Panc1 (cell line): Measurements from ENCODE around the gene CAPN9. TPM values are rescaled to one million over a fixed set of nuclear protein-coding genes. Genes with fewer than 3 reads are reported as not detected.

Experiments
- ATAC-seq: fragments of 200-7000 bp; cut with Tn5 transposase; 2 replicates; pipeline ENCODE4 v1.9.1; 2020; ENCODE audit warnings: mild to moderate bottlenecking, moderate library complexity
- BruUV-seq: library from RNA; stranded (reverse); fragments of 400-500 nt; replicated peaks from 2 replicates; lab custom pipeline; 2021; lab: Mats Ljungman, UMichigan
- CTCF ChIA-PET: fragments of 300-600 bp; sonication (Branson Sonifier 250); formaldehyde crosslinking; loops from one replicate; lab custom pipeline; 2022; ENCODE audit warnings: antibody characterized with exemption; lab: Charles Lee
- POLR2A ChIA-PET: fragments of 300-600 bp; sonication (Branson Sonifier 250); formaldehyde crosslinking; loops from one replicate; lab custom pipeline; 2022; ENCODE audit warnings: antibody characterized with exemption; lab: Charles Lee
- DNase-seq: peaks from one replicate; pipeline ENCODE4 v3.0.0-alpha.2; 2010; ENCODE audit warnings: low read depth, low spot score
- H3K27ac ChIP-seq: 2 replicates; pipeline ENCODE4 v1.5.1; 2011; ENCODE audit warnings: mild to moderate bottlenecking, low read length, inconsistent platforms
- H3K27me3 ChIP-seq: fragments of 200-500 bp; sonication (Bioruptor generic); 2 replicates; pipeline ENCODE4 v1.6.0; 2014; ENCODE audit warnings: low read length, inconsistent platforms; ENCODE audit not compliant: control insufficient read depth, insufficient read depth
- H3K36me3 ChIP-seq: fragments of 200-500 bp; sonication (Bioruptor generic); 2 replicates; pipeline ENCODE4 v1.5.1; 2014; ENCODE audit warnings: inconsistent platforms, mild to moderate bottlenecking, low read length, moderate library complexity; ENCODE audit not compliant: control insufficient read depth, insufficient read depth
- H3K4me1 ChIP-seq: 2 replicates; pipeline ENCODE4 v1.5.1; 2011; ENCODE audit warnings: inconsistent platforms, mild to moderate bottlenecking, low read length, moderate library complexity; ENCODE audit not compliant: control insufficient read depth, insufficient read depth
- H3K4me3 ChIP-seq, 2 experiments: 2 replicates each; pipeline ENCODE4 v1.5.1; 2011 to 2012; ENCODE audit warnings: low read depth in 2 of 2, low read length in 2 of 2, mild to moderate bottlenecking in 2 of 2, inconsistent platforms in 1 of 2, moderate library complexity in 1 of 2
- H3K9me3 ChIP-seq: fragments of 200-500 bp; sonication (Bioruptor generic); 2 replicates; pipeline ENCODE4 v1.5.1; 2014; ENCODE audit warnings: low read depth, mild to moderate bottlenecking, inconsistent platforms, low read length, moderate library complexity; ENCODE audit not compliant: control insufficient read depth, insufficient read depth
- CTCF ChIP-seq: fragments of 450-650 bp; IDR thresholded peaks from 2 replicates; pipeline ENCODE4 v1.5.1; 2017; ENCODE audit warnings: mild to moderate bottlenecking
- POLR2AphosphoS5 ChIP-seq: IDR thresholded peaks from 2 replicates; pipeline ENCODE4 v1.6.1; 2012; ENCODE audit warnings: mild to moderate bottlenecking, low read depth, low read length, moderate library complexity
- REST ChIP-seq, 2 experiments: IDR thresholded peaks; 2 replicates each; pipeline ENCODE4 v1.6.1; 2011 to 2012; ENCODE audit warnings: low read depth in 2 of 2, control low read depth in 1 of 2, low read length in 1 of 2, mild to moderate bottlenecking in 1 of 2, moderate library complexity in 1 of 2; ENCODE audit not compliant: insufficient read depth in 1 of 2
- SIN3A ChIP-seq: IDR thresholded peaks from 2 replicates; pipeline ENCODE4 v1.6.1; 2012; ENCODE audit warnings: low read depth, mild to moderate bottlenecking, low read length, moderate library complexity, borderline replicate concordance; ENCODE audit not compliant: insufficient read depth
- TCF7L2 ChIP-seq: IDR thresholded peaks from 2 replicates; pipeline ENCODE4 v1.6.1; 2011; ENCODE audit warnings: mild to moderate bottlenecking, low read depth, low read length, inconsistent platforms
- in situ Hi-C: cut with HindIII; loops from 2 replicates; pipeline ENCODE4 v1.10.0; 2016; ENCODE audit warnings: low sequenced_read_pairs, low pct_unique_long_range_greater_than_20kb
- intact Hi-C: fragments of 100-400 bp; cut with micrococcal nuclease; formaldehyde crosslinking; loops from one replicate; pipeline ENCODE4 v1.10.0; 2022; ENCODE audit not compliant: unreplicated experiment
- total RNA-seq: library from RNA; stranded (reverse); gene quantifications from one replicate; pipeline ENCODE4 v1.2.1, GENCODE V29; 2021; ENCODE audit not compliant: unreplicated experiment

The CAPN9 gene
- total RNA-seq, 1 experiment from 2014 or later = not detected

- no peaks in the 10 kb centered on the region for H3K36me3 ChIP-seq
- POLR2A ChIA-PET = no interaction called here
- H3K27me3 ChIP-seq = peaks cover under 1% of the 10 kb centered on the region; the same call in 1 of the 2 replicates
- in situ Hi-C loops = no loop called here
- H3K9me3 ChIP-seq = no peaks in the 10 kb centered on the region
- no peaks in the 10 kb centered on the region for H3K4me1 ChIP-seq
- intact Hi-C loops = no loop called here
- H3K27ac ChIP-seq = no peak overlapping the region
- CTCF ChIA-PET = no interaction called here
- TF ChIP-seq TCF7L2 (no peak), POLR2AphosphoS5 (no peak), CTCF (no peak), REST (IDR thresholded peaks at IDR 0.05; ENCODE audit: insufficient read depth in 1 of 2, low read depth in 2 of 2, low read length in 1 of 2) (no peak), SIN3A (no peak)
- DNase-seq (no peak), ATAC-seq (no peak)
- BruUV-seq = no TSS peak
- no peak overlapping the region for H3K4me3 ChIP-seq
These were observed 42.4 kb upstream of the CAPN9 start for GRCh38 chr1:230704830-230705229.

DNA sequence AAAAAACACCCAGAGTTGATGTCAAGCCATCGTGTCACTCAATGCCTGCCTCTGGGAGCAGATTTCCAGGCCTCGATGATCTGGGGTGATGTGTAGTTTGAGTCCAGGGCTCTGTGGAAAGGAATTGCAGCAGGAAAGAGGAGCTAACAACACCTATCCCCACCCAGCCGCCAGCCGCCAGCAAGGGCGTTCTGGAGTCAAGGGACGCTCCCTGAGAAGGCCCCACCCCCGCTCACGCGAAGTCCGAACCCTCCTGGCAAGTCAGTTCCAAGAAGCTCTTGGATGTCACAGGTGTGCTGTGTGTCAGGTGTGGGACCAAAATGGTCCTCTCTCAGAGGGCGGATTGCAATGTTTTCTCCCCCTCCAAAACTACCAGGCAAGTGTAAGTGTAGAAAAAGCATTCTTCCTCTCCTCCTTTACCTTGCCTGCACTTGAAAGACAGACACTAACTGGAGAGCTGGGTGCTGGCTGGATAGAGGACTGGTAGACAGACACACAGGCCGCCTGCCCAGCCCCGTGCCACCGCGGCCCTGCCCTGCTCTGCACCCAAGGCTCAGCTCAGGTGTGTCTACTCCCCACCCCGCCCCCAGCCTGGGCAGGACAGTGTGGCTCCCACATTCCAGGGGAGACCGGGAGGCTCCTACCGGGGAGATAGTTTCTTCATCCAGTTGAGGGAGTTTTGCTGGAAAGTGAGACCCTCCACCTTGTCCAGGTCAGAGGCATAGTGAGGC, 41.7 kb upstream of the CAPN9 start:
- no peak for ATAC-seq
- Histone ChIP-seq H3K27ac (no peak overlapping the region), H3K27me3 (no peaks in the 10 kb centered on the region), H3K4me3 (no peak overlapping the region), H3K4me1 (no peaks in the 10 kb centered on the region), H3K9me3 (no peaks in the 10 kb centered on the region), H3K36me3 (no peaks in the 10 kb centered on the region)
- in situ Hi-C loops (no loop called here), intact Hi-C loops (no loop called here)
- ChIA-PET CTCF (no interaction called here), POLR2A (no interaction called here)
- TF ChIP-seq CTCF (no peak), SIN3A (no peak), REST (IDR thresholded peaks at IDR 0.05; ENCODE audit: insufficient read depth in 1 of 2, low read depth in 2 of 2, low read length in 1 of 2) (no peak), POLR2AphosphoS5 (no peak), TCF7L2 (no peak)
- BruUV-seq = no TSS peak
- no peak for DNase-seq
